DND-41 (cell line): ENCODE results near the gene MRPL21.

Experiments
- ATAC-seq: fragments of 200-7000 bp; cut with Tn5 transposase; 3 replicates; pipeline ENCODE4 v1.9.1; 2021; ENCODE audit warnings: low read depth; ENCODE audit not compliant: insufficient read depth
- DNase-seq: peaks from one replicate; pipeline ENCODE4 v3.0.0-alpha.2; 2020
- H2AFZ ChIP-seq: 2 replicates; pipeline ENCODE4 v1.6.0; 2012; ENCODE audit warnings: low read depth, low read length
- H3K27ac ChIP-seq: 2 replicates; pipeline ENCODE4 v1.5.1; 2012; ENCODE audit warnings: low read length, inconsistent platforms
- H3K27me3 ChIP-seq: fragments of 200-600 bp; sonication (generic); 2 replicates; pipeline ENCODE4 v1.6.0; 2012; ENCODE audit warnings: low read length, mild to moderate bottlenecking, inconsistent platforms; ENCODE audit not compliant: insufficient read depth, poor library complexity
- H3K36me3 ChIP-seq: 2 replicates; pipeline ENCODE4 v1.5.1; 2012; ENCODE audit warnings: low read length, inconsistent platforms; ENCODE audit not compliant: insufficient read depth
- H3K4me1 ChIP-seq: 2 replicates; pipeline ENCODE4 v1.5.1; 2012; ENCODE audit warnings: mild to moderate bottlenecking, low read length; ENCODE audit not compliant: insufficient read depth
- H3K4me2 ChIP-seq: 2 replicates; pipeline ENCODE4 v1.6.0; 2012; ENCODE audit warnings: mild to moderate bottlenecking, moderate library complexity, low read length, inconsistent platforms; ENCODE audit not compliant: insufficient read depth
- H3K4me3 ChIP-seq, 2 experiments: fragments of 200-600 bp in 1 of 2; shearing (Covaris generic) in 1 of 2; 2 replicates each; pipeline ENCODE4 v1.5.1; 2012 to 2016; ENCODE audit warnings: inconsistent platforms in 2 of 2, low read length in 2 of 2, mild to moderate bottlenecking in 2 of 2, low read depth in 1 of 2, moderate library complexity in 1 of 2
- H3K79me2 ChIP-seq: 2 replicates; pipeline ENCODE4 v1.6.0; 2012; ENCODE audit warnings: low read length, inconsistent platforms; ENCODE audit not compliant: insufficient read depth
- H3K9ac ChIP-seq: 2 replicates; pipeline ENCODE4 v1.6.0; 2012; ENCODE audit warnings: low read depth, mild to moderate bottlenecking, inconsistent platforms, low read length, moderate library complexity
- H3K9me3 ChIP-seq: 2 replicates; pipeline ENCODE4 v1.5.1; 2012; ENCODE audit warnings: low read length, moderate library complexity, mild to moderate bottlenecking, inconsistent platforms; ENCODE audit not compliant: insufficient read depth, severe bottlenecking
- H4K20me1 ChIP-seq: 2 replicates; pipeline ENCODE4 v1.6.0; 2012; ENCODE audit warnings: low read length; ENCODE audit not compliant: insufficient read depth
- EZH2 ChIP-seq: IDR thresholded peaks from 3 replicates; pipeline ENCODE4 v1.6.1; 2012; ENCODE audit warnings: borderline replicate concordance, low read depth, mild to moderate bottlenecking, moderate library complexity, low read length, inconsistent platforms; ENCODE audit not compliant: severe bottlenecking
- TF ChIP-seq, protein P1 (sequence below): IDR thresholded peaks from 2 replicates; pipeline ENCODE4 v1.5.1; 2012; ENCODE audit warnings: borderline replicate concordance, low read length, moderate library complexity, mild to moderate bottlenecking; ENCODE audit not compliant: poor library complexity, severe bottlenecking; ENCODE audit errors: extremely low read depth

Gene MRPL21

DNA sequence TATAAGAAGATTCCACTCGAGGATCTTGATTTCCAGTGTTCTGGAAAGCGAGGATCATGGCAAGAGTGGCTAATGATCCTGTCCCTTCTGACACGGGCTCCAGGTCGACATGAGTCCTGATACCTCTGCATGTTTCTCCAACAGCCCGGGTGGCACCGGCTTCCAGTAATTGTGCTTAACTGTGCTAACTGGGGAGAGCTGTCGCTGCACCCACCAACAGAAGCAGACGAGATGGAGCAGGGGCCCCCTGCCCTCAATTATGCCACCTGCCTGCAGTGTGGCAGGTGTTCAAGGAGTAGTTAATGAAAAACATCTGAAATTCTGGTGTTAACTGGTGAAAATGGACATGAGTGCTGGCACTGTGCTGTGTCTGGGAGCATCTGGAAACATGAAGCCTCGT is 6.2 kb downstream of the MRPL21 start:
- no peaks in the 10 kb centered on the region for H3K9me3 ChIP-seq
- peaks cover 11% of the 10 kb centered on the region for H3K4me1 ChIP-seq
- H3K9ac ChIP-seq = no peak overlapping the region
- ATAC-seq (no peak), DNase-seq (no peak)
- H3K79me2 ChIP-seq = peaks cover 21% of the 10 kb centered on the region
- peaks cover 24% of the 10 kb centered on the region for H4K20me1 ChIP-seq
- no peak overlapping the region for H3K27ac ChIP-seq
- H3K27me3 ChIP-seq = no peaks in the 10 kb centered on the region
- H3K4me2 ChIP-seq = no peak overlapping the region
- TF ChIP-seq, protein P1, sequence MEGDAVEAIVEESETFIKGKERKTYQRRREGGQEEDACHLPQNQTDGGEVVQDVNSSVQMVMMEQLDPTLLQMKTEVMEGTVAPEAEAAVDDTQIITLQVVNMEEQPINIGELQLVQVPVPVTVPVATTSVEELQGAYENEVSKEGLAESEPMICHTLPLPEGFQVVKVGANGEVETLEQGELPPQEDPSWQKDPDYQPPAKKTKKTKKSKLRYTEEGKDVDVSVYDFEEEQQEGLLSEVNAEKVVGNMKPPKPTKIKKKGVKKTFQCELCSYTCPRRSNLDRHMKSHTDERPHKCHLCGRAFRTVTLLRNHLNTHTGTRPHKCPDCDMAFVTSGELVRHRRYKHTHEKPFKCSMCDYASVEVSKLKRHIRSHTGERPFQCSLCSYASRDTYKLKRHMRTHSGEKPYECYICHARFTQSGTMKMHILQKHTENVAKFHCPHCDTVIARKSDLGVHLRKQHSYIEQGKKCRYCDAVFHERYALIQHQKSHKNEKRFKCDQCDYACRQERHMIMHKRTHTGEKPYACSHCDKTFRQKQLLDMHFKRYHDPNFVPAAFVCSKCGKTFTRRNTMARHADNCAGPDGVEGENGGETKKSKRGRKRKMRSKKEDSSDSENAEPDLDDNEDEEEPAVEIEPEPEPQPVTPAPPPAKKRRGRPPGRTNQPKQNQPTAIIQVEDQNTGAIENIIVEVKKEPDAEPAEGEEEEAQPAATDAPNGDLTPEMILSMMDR = no peak
- no peak for TF ChIP-seq EZH2
- no peak overlapping the region for H3K4me3 ChIP-seq
- peaks cover 77% of the 10 kb centered on the region for H3K36me3 ChIP-seq
- H2AFZ ChIP-seq = no peak overlapping the region

DNA sequence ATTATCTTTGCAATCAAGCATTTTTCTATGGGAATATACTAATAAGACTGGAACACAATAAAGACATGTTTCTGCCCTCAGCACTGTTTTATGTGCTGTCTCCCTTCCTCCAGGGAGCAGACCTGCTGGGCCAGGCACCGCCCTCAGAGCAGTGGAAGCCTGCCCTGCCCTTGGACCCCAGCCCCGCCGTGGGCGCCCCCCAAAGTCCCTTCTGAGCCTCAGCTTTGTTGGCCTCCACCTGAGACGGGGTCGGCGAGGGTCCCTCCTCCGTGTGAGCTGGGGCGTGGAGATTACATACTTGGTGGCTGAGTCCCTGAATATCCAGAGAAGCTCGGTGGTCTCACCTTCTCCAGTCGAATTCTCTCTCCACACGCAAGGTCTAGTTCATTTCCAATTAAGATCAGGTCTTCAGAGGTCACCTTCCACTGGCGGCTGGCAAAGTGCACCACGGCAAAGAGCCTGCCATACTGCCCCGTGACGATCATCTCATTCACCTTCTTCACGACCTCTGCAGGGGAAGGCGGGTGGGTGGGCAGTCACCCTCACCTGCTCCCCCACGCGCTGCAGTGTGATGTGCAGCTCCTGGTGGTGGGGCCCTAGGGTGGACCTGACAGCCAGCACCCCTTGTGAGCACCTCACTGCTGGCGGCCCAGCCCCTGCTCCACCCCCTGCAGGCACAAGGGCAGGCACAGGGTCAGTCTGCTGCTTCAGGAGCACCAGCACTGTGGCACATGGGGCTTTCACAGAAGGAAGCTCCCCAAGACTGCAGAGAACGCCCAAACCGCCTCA is 7.3 kb downstream of the MRPL21 start:
- TF ChIP-seq, protein P1 = no peak
- no peak for TF ChIP-seq EZH2
- no peak for ATAC-seq
- peaks cover 84% of the 10 kb centered on the region for H3K36me3 ChIP-seq

DNA sequence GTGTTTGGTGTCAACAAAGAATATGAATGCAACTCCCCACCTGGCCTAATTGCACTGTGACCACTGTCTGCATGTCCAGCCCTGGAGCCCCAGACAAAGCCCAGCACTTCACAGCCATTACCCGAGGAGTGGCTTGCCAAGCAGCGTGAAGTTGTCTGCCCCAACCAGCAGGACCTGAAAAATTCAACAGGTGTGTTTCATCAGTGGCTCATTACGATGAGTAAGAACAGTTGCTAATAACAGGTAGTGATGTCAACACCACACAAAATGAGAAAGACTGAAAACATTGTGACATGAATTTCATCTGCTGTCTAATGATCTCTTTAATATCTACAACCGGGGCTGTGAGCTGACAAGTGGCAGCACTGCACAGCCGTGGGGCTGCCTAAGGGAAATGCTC is 10.3 kb downstream of the MRPL21 start:
- H3K4me3 ChIP-seq = no peak overlapping the region
- H3K4me1 ChIP-seq = no peaks in the 10 kb centered on the region
- ATAC-seq (no peak), DNase-seq (no peak)
- TF ChIP-seq, protein P1 = no peak
- no peak for TF ChIP-seq EZH2
- peaks cover 76% of the 10 kb centered on the region for H3K36me3 ChIP-seq
- H3K27ac ChIP-seq = no peak overlapping the region
- no peaks in the 10 kb centered on the region for H3K27me3 ChIP-seq
- H3K4me2 ChIP-seq = no peak overlapping the region
- H2AFZ ChIP-seq = no peak overlapping the region
- no peak overlapping the region for H3K9ac ChIP-seq
- H3K79me2 ChIP-seq = no peaks in the 10 kb centered on the region
- 0 out of 2 replicates have a peak, but pooled peaks cover 8% of the 10 kb centered on the region for H4K20me1 ChIP-seq
- no peaks in the 10 kb centered on the region for H3K9me3 ChIP-seq

More for the DNA sequence above, 7.3 kb downstream of the MRPL21 start:
- peaks cover 10% of the 10 kb centered on the region for H3K79me2 ChIP-seq
- peaks cover under 1% of the 10 kb centered on the region; the same call in 1 of the 2 replicates for H3K4me1 ChIP-seq
- no peak overlapping the region for H3K4me3 ChIP-seq
- H4K20me1 ChIP-seq = peaks cover 18% of the 10 kb centered on the region; the same call in 1 of the 2 replicates
- no peak for DNase-seq
- no peak overlapping the region for H3K9ac ChIP-seq
- no peak overlapping the region for H3K4me2 ChIP-seq
- no peaks in the 10 kb centered on the region for H3K27me3 ChIP-seq
- H3K9me3 ChIP-seq = no peaks in the 10 kb centered on the region
- no peak overlapping the region for H2AFZ ChIP-seq
- no peak overlapping the region for H3K27ac ChIP-seq
